Embryonic facial prominence (tissue), 1 donor: ENCODE results near the gene SLC23A2.
"Not testable (repeated sequence)": the region's sequence is repeated elsewhere in the genome, so short reads cannot be mapped to it uniquely, and the experiment has no call there.

Experiments used
- DNase-seq: peaks from one replicate; pipeline ENCODE4 v3.0.0-alpha.2; 2016; ENCODE audit errors: extremely low spot score

The SLC23A2 gene

GRCh38 chr20:5001174-5002076, at the start of gene SLC23A2:
TSS of gene SLC23A2 (minus strand) at chr20:5001510. CDS start at chr20:4932562, 68,948 bp downstream.
- DNase-seq, result no peak

- no peak for DNase-seq
Observed at GRCh38 chr20:5046656-5047339, 45.5 kb upstream of the SLC23A2 start.

GRCh38 chr20:5045906-5046305, 44.6 kb upstream of the SLC23A2 start:
- DNase-seq, result no peak

GRCh38 chr20:5044075-5044620, 42.8 kb upstream of the SLC23A2 start:
- no peak for DNase-seq

- no peak for DNase-seq
Observed at GRCh38 chr20:5041433-5041832, 40.1 kb upstream of the SLC23A2 start.

- DNase-seq, result no peak
Observed at GRCh38 chr20:5040345-5040744, 39.0 kb upstream of the SLC23A2 start.

- no peak for DNase-seq
Observed at GRCh38 chr20:5039889-5040288, 38.6 kb upstream of the SLC23A2 start.

GRCh38 chr20:5039255-5039657, 37.9 kb upstream of the SLC23A2 start:
- no peak for DNase-seq

- no peak for DNase-seq
Observed at GRCh38 chr20:5036828-5037227, 35.5 kb upstream of the SLC23A2 start.

- not testable (repeated sequence) for DNase-seq
Observed at GRCh38 chr20:5035518-5035917, 34.2 kb upstream of the SLC23A2 start.

- no peak for DNase-seq
Observed at GRCh38 chr20:5033566-5033965, 32.3 kb upstream of the SLC23A2 start.

GRCh38 chr20:5031701-5032100, 30.4 kb upstream of the SLC23A2 start:
- DNase-seq, result not testable (repeated sequence)

- no peak for DNase-seq
Observed at GRCh38 chr20:5031206-5031557, 29.9 kb upstream of the SLC23A2 start.

GRCh38 chr20:5030348-5031205, 29.3 kb upstream of the SLC23A2 start:
- no peak for DNase-seq

- DNase-seq, result not testable (repeated sequence)
Observed at GRCh38 chr20:5028258-5029059, 27.1 kb upstream of the SLC23A2 start.

- no peak for DNase-seq
Observed at GRCh38 chr20:5024982-5025381, 23.7 kb upstream of the SLC23A2 start.

GRCh38 chr20:5024103-5024502, 22.8 kb upstream of the SLC23A2 start:
- DNase-seq, result no peak

GRCh38 chr20:5023171-5023570, 21.9 kb upstream of the SLC23A2 start:
- not testable (repeated sequence) for DNase-seq

- DNase-seq, result no peak
Observed at GRCh38 chr20:5020760-5021159, 19.4 kb upstream of the SLC23A2 start.

GRCh38 chr20:5013682-5014447, 12.6 kb upstream of the SLC23A2 start:
- DNase-seq, result no peak
